Thyroid gland (tissue), 4 donors: ENCODE data around the gene PIWIL1. TPM values are rescaled to one million over a fixed set of nuclear protein-coding genes. Genes with fewer than 3 reads are reported as not detected.

Experiments used
- DNase-seq, 2 donors: peaks; one replicate each; pipeline ENCODE4 v3.0.0-alpha.2; 2019
- H3K27ac ChIP-seq, 3 donors: fragments of 200-600 bp; sonication (generic); 1 replicate in 2 of 3; 2 replicates in 1 of 3; pipeline ENCODE4 v1.5.1; 2016 to 2019; ENCODE audit warnings: mild to moderate bottlenecking in 1 of 3, moderate library complexity in 1 of 3
- H3K27me3 ChIP-seq: fragments of 200-600 bp; sonication (generic); one replicate; pipeline ENCODE4 v1.5.1; 2019
- H3K36me3 ChIP-seq, 2 donors: fragments of 200-600 bp; sonication (generic); one replicate each; pipeline ENCODE4 v1.5.1; 2016 to 2019
- H3K4me1 ChIP-seq, 2 donors: fragments of 200-600 bp; sonication (generic); one replicate each; pipeline ENCODE4 v1.5.1; 2017 to 2019
- H3K4me3 ChIP-seq, 3 donors: fragments of 200-600 bp; sonication (generic); replicated peaks in 1 of 3; 1 replicate in 2 of 3; 2 replicates in 1 of 3; pipeline ENCODE4 v1.5.1; 2016; ENCODE audit warnings: mild to moderate bottlenecking in 1 of 3
- H3K9me3 ChIP-seq: fragments of 200-600 bp; sonication (generic); one replicate; pipeline ENCODE4 v1.5.1; 2017
- POLR2A ChIP-seq, 2 donors: fragments of 450-650 bp; IDR thresholded peaks; one replicate each; pipeline ENCODE4 v1.6.1; 2017; ENCODE audit warnings: antibody characterized with exemption in 2 of 2, mild to moderate bottlenecking in 2 of 2, moderate library complexity in 1 of 2
- WGBS, 2 donors: methylation state at CpG; one replicate each; pipeline ENCODE4 v1.1.5; 2017; 5-methylcytosine and 5-hydroxymethylcytosine counted together
- intact Hi-C: fragments of 100-400 bp; cut with DNase I; formaldehyde crosslinking; loops from one replicate; pipeline ENCODE4 v1.15.1; 2023
- total RNA-seq, 4 donors: library from RNA; depleted of rRNA; stranded (reverse); fragments of >200 nt; gene quantifications; one replicate each; pipeline ENCODE4 v1.2.3, GENCODE V29; 2016
- TF ChIP-seq, protein P1 (sequence below), 6 experiments: fragments of 200-600 bp in 3 of 6; fragments of 450-650 bp in 3 of 6; sonication (generic) in 3 of 6; IDR thresholded peaks; one replicate each; pipeline ENCODE4 v1.5.1; 2016 to 2019; ENCODE audit warnings: antibody characterized with exemption in 6 of 6, mild to moderate bottlenecking in 2 of 6, inconsistent platforms in 1 of 6, moderate library complexity in 1 of 6

Gene PIWIL1
- total RNA-seq, 4 donors from 2014 or later: 0.22 to 1.5 (median 0.67) TPM; not detected in 1

DNA sequence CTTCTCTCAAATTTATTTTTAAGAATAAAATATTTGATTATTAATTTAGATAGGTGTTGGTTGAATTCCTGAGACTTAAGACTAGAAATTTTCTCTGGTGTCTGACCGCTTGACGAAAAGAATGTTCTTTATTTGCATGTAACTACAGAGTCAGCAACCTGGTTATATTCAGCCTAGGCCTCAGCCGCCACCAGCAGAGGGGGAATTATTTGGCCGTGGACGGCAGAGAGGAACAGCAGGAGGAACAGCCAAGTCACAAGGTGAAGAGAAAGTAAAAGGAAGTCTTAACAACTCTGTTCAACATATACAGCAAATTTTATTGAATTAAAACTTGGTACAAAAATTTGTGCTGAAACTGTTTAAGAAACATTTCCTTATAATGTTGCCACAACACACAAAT lies 5.2 kb downstream of the PIWIL1 start:
- no peak overlapping the region for H3K4me3 ChIP-seq
- H3K9me3 ChIP-seq: no peaks in the 10 kb centered on the region
- intact Hi-C loops: no loop called here
- TF ChIP-seq, protein P1, sequence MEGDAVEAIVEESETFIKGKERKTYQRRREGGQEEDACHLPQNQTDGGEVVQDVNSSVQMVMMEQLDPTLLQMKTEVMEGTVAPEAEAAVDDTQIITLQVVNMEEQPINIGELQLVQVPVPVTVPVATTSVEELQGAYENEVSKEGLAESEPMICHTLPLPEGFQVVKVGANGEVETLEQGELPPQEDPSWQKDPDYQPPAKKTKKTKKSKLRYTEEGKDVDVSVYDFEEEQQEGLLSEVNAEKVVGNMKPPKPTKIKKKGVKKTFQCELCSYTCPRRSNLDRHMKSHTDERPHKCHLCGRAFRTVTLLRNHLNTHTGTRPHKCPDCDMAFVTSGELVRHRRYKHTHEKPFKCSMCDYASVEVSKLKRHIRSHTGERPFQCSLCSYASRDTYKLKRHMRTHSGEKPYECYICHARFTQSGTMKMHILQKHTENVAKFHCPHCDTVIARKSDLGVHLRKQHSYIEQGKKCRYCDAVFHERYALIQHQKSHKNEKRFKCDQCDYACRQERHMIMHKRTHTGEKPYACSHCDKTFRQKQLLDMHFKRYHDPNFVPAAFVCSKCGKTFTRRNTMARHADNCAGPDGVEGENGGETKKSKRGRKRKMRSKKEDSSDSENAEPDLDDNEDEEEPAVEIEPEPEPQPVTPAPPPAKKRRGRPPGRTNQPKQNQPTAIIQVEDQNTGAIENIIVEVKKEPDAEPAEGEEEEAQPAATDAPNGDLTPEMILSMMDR (IDR thresholded peaks at IDR 0.05): no peak
- TF ChIP-seq POLR2A (IDR thresholded peaks at IDR 0.05): no peak
- peaks cover 7% of the 10 kb centered on the region in 2 donors for H3K4me1 ChIP-seq
- WGBS, 2 donors: 89 to 91% methylated on average over 5 of the region's 5 CpGs
- no peak for DNase-seq
- no peaks in the 10 kb centered on the region for H3K36me3 ChIP-seq
- no peak overlapping the region for H3K27ac ChIP-seq
- H3K27me3 ChIP-seq: no peaks in the 10 kb centered on the region

DNA sequence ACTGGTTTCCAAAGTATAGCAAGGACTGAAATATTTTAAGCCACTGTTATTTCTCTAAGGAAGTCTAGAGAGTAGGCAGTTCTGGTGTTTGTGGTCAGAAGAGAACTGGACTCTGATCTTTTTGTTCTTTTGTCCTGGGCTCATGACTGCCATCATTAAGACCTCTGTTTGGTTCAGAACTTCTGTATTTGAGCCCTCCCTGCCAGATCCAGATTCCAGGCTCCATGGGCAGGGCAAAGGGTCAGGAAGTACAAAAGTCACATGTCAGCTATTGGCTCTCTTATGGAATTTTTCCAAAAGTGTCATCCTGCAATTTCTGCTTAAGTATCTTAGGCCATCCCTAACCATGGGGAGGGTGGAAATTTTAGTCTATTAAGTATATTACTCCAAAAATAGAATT lies 6.8 kb downstream of the PIWIL1 start:
- no peak for DNase-seq
- no peak for TF ChIP-seq POLR2A (IDR thresholded peaks at IDR 0.05)
- TF ChIP-seq, protein P1 (IDR thresholded peaks at IDR 0.05): no peak
- Histone ChIP-seq H3K27ac (no peak overlapping the region), H3K9me3 (no peaks in the 10 kb centered on the region), H3K4me3 (no peak overlapping the region), H3K36me3 (no peaks in the 10 kb centered on the region), H3K27me3 (no peaks in the 10 kb centered on the region), H3K4me1 (no peaks in the 10 kb centered on the region)
- intact Hi-C loops: no loop called here

DNA sequence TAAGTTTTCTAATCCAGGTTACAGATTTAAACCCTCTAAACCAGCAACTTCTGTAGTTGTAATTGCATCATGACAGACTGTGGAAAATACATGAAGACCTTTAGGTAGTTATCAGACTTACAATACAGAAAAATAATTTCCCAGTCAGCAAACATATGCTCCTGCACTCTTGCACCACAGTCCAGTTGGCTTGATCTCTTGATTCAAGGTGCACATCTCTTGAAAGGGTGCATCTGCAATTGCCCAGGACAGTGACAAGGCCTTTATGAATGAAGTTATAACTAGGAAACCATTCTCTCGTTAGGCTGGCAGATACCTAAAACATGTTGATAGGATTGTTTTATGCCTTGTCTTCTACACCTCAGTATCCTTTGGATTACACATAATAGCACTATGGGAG lies 7.6 kb downstream of the PIWIL1 start:
- intact Hi-C loops: no loop called here
- WGBS, 2 donors: 92 to 100% methylated on average over 1 of the region's 1 CpG
- H3K27ac ChIP-seq: no peak overlapping the region

DNA sequence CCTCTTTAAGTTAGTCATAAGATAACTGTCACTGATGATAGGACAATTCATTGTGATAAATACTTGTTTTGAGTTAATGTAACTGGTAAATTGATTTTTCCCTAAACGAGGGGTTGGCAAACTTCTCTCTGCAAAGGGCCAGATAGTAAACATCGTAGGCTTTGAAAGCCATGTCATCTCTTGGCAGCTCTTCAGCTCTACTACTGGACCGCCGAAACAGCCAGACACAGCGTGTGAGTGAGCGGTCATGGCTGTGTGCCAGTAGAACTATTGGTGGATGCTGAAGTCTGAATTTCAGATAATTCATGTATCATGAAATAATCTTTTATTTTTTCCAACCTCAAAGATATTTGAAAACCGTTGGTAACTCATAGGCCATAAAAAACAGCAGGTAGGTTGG lies 9.9 kb downstream of the PIWIL1 start:
- Histone ChIP-seq H3K4me1 (no peaks in the 10 kb centered on the region), H3K27ac (no peak overlapping the region), H3K4me3 (no peak overlapping the region), H3K27me3 (no peaks in the 10 kb centered on the region), H3K36me3 (no peaks in the 10 kb centered on the region), H3K9me3 (no peaks in the 10 kb centered on the region)
- no peak for TF ChIP-seq POLR2A (IDR thresholded peaks at IDR 0.05)
- TF ChIP-seq, protein P1 (IDR thresholded peaks at IDR 0.05): no peak
- WGBS, 2 donors: 70 to 76% methylated on average over 7 of the region's 7 CpGs
- DNase-seq: no peak
- intact Hi-C loops: no loop called here

More for the DNA sequence above, 7.6 kb downstream of the PIWIL1 start:
- Histone ChIP-seq H3K4me1 (no peaks in the 10 kb centered on the region), H3K9me3 (no peaks in the 10 kb centered on the region), H3K27me3 (no peaks in the 10 kb centered on the region), H3K36me3 (no peaks in the 10 kb centered on the region), H3K4me3 (no peak overlapping the region)
- no peak for DNase-seq
- TF ChIP-seq, protein P1 (IDR thresholded peaks at IDR 0.05): no peak
- no peak for TF ChIP-seq POLR2A (IDR thresholded peaks at IDR 0.05)

DNA sequence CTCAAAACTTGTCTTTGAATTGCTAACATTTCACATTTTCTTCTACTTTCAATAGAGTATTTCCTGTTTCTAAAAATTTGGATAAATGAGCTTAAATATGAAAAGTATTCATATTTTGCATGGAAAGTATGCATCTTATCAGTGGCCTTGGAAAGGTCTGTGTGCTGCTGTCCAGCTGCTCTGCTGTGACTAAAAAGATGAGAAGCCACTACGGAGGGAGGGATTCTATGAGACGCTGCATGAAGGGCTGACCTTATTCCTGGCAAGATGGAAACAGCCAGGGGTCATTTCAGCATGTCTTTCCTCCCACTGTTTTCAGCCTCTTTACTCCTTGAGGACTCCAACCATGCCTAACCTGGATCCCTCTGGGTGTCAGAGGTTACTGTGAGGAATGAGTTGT lies 13.0 kb downstream of the PIWIL1 start:
- Histone ChIP-seq H3K27me3 (no peaks in the 10 kb centered on the region), H3K9me3 (no peaks in the 10 kb centered on the region), H3K4me1 (peaks cover 0 to 10% of the 10 kb centered on the region in 2 donors), H3K36me3 (no peaks in the 10 kb centered on the region), H3K4me3 (no peak overlapping the region), H3K27ac (no peak overlapping the region)
- WGBS, 2 donors: 79 to 85% methylated on average over 2 of the region's 2 CpGs
- DNase-seq: no peak
- TF ChIP-seq, protein P1 (IDR thresholded peaks at IDR 0.05): no peak
- intact Hi-C loops: no loop called here
